ENCODE results near the gene MAGI3.
"Not testable (repeated sequence)": the region's sequence is repeated elsewhere in the genome, so short reads cannot be mapped to it uniquely, and the experiment has no call there.

Gene MAGI3

GRCh38 chr1:113517346-113517745 lies 127.0 kb downstream of the MAGI3 start:
- no peak for DNase-seq (ENCODE audit: low read depth)

- DNase-seq (ENCODE audit: low read depth): no peak
These were observed 127.7 kb downstream of the MAGI3 start for GRCh38 chr1:113517983-113518382.

GRCh38 chr1:113519556-113519955 lies 129.2 kb downstream of the MAGI3 start:
- DNase-seq (ENCODE audit: low read depth): no peak

DNA sequence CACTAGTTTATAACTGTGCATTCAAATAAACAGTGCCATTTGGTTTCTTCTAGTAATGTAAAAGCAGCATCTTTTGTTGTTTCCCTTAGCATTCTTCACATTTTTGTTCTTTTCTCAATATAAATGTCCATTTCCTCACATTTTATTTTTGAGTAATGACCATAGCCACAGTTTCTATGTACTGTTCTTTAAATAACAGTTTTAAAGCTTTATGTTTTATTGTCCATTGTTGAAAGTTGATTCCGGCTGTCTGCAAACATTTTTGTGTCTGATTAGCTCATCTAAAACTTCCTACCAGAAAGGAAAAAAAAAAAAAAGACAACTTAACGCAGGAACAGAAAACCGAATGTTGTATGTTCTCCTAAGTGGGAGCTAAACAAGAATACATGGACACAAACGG lies 139.7 kb downstream of the MAGI3 start:
- no peak for DNase-seq (ENCODE audit: low read depth)

- DNase-seq (ENCODE audit: low read depth): no peak
These were observed 141.0 kb downstream of the MAGI3 start for GRCh38 chr1:113531321-113531720.

DNA sequence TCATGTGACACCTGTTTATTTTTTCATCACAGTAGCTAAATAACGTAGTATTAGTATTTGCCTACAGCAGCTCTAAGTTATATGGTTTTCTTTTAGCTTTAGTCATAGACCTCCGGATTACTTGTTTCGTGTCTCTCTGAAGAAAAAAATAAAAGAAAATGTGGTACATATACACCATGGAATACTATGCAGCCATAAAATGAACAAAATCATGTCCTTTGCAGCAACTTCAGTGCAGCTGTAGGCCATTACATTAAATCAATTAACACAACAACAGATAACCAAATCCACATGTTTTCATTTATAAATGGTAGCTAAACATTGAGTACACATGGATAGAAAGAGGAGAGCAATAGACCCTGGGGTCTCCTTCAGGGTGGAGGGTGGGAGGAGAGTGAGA lies 142.7 kb downstream of the MAGI3 start:
- no peak for DNase-seq (ENCODE audit: low read depth)

- DNase-seq (ENCODE audit: low read depth): no peak
These were observed 144.0 kb downstream of the MAGI3 start for GRCh38 chr1:113534130-113534817.

DNA sequence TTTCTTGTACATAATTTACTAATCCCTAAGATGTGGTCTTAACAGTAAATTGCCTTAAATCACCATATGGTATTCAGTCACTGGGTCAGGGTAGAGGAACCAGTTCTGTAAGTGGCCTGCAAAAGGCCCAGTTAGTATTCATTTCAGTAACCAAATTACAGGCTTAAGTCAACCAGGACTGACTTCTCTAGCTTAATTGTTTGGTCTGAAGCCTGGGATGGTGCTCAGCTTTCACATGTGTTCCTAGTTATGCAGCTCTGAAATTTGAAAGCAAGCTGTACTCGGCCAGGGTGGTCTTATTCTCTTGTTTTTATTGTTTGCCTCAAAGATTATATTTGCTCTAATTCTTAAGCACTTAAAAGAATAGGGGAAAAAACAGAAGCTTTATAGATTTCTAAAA lies 144.6 kb downstream of the MAGI3 start:
- no peak for DNase-seq (ENCODE audit: low read depth)

- no peak for DNase-seq (ENCODE audit: low read depth)
These were observed 146.0 kb downstream of the MAGI3 start for GRCh38 chr1:113536182-113536780.

- DNase-seq (ENCODE audit: low read depth): no peak
These were observed 147.9 kb downstream of the MAGI3 start for GRCh38 chr1:113538225-113538624.

GRCh38 chr1:113540335-113540734 lies 150.0 kb downstream of the MAGI3 start:
- DNase-seq (ENCODE audit: low read depth): no peak

DNA sequence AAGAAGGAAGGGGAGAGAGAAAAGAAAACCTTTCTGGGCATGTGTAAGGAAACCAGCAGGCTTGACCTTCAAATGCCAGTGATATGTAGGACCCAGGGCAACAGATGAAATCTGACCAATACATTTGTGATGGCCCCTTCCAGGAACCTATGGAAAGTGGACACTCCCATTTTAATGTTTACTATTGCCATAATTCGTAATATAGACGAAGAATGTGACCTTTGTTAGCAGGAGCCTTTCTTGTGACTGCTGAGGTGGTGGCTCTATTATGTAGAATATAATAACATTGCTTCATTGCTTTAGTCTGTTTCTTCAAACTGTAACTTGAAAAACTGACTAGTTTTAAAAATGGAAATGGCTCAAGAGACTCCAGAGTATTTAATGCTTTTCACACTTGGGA lies 150.8 kb downstream of the MAGI3 start:
- no peak for DNase-seq (ENCODE audit: low read depth)

- no peak for DNase-seq (ENCODE audit: low read depth)
These were observed 151.9 kb downstream of the MAGI3 start for GRCh38 chr1:113542221-113542701.

DNA sequence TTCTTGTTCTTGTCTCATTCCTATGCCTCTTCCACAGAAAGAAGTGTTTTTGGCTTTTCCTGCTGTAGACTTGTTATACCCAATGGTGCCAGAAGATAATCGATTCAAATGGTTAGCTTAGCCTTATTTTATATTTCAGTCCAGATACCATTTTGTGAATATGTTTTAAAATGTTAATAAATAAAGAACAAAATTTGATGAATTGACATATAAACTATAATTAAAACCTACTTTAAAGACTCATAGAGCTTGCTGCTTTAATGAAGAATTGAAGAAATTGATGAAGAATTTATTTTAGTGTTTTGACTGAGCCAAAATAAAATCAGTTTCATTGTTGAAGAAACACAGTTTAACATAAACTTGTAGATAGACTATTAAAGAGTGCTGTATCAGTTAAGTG lies 152.8 kb downstream of the MAGI3 start:
- DNase-seq (ENCODE audit: low read depth): no peak

DNA sequence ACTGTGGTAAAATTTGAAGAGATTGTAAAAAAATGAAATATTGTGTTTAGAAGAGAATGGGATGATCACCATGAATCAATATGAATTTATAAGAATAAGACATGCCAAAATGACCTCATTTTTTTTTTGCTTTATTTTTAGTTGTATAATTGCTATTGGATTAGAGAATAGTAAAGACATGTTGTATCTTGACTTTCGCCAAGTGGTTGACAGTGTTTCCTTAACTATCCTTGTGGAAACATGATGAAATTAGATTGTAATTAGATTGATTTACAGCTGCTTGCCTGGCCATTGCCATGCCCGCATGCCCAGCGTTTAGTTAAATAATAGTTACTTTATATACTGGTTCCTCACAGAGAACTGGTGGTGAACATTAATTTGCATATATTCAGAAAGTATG lies 154.9 kb downstream of the MAGI3 start:
- no peak for DNase-seq (ENCODE audit: low read depth)

GRCh38 chr1:113545626-113546025 lies 155.3 kb downstream of the MAGI3 start:
- DNase-seq (ENCODE audit: low read depth): no peak

- DNase-seq (ENCODE audit: low read depth): no peak
These were observed 161.4 kb downstream of the MAGI3 start for GRCh38 chr1:113551728-113552127.

GRCh38 chr1:113552244-113552643 lies 161.9 kb downstream of the MAGI3 start:
- no peak for DNase-seq (ENCODE audit: low read depth)

- DNase-seq (ENCODE audit: low read depth): no peak
These were observed 166.9 kb downstream of the MAGI3 start for GRCh38 chr1:113557187-113557586.

- no peak for DNase-seq (ENCODE audit: low read depth)
These were observed 175.3 kb downstream of the MAGI3 start for GRCh38 chr1:113565621-113566020.

- DNase-seq (ENCODE audit: low read depth): no peak
These were observed 177.1 kb downstream of the MAGI3 start for GRCh38 chr1:113567427-113567826.

- DNase-seq (ENCODE audit: low read depth): not testable (repeated sequence)
These were observed 185.5 kb downstream of the MAGI3 start for GRCh38 chr1:113575744-113576260.

GRCh38 chr1:113576271-113576670 lies 186.0 kb downstream of the MAGI3 start:
- DNase-seq (ENCODE audit: low read depth): no peak

Data from T follicular helper cell (primary cell).